Caco-2 (cell line): ENCODE data around the gene LARP7. TPM values are rescaled to one million over a fixed set of nuclear protein-coding genes. Genes with fewer than 3 reads are reported as not detected.
A peak's percentile ranks its signal among the peaks of the same experiment; 100 is the strongest.

ENCODE experiments used
- BruUV-seq: library from RNA; stranded (reverse); fragments of 400-500 nt; replicated peaks from 2 replicates; lab custom pipeline; 2021; lab: Mats Ljungman, UMichigan
- CTCF ChIA-PET: fragments of 300-600 bp; sonication (Branson Sonifier 250); formaldehyde crosslinking; loops from one replicate; lab custom pipeline; 2022; ENCODE audit warnings: antibody characterized with exemption; lab: Charles Lee
- POLR2A ChIA-PET: fragments of 300-600 bp; sonication (Branson Sonifier 250); formaldehyde crosslinking; loops from one replicate; lab custom pipeline; 2022; ENCODE audit warnings: antibody characterized with exemption; lab: Charles Lee
- DNase-seq, 2 experiments: peaks; one replicate each; pipeline versions ENCODE4 v3.0.0 to v3.0.0-alpha.2; 2020 to 2022
- H3K27me3 ChIP-seq: replicated peaks from 2 replicates; pipeline ENCODE4 v1.6.0; 2011; ENCODE audit warnings: low read length; ENCODE audit not compliant: control insufficient read depth, insufficient read depth
- H3K36me3 ChIP-seq: 2 replicates; pipeline ENCODE4 v1.5.1; 2011; ENCODE audit warnings: low read length; ENCODE audit not compliant: control insufficient read depth, insufficient read depth
- H3K4me1 ChIP-seq: fragments of 250-450 bp; sonication (Bioruptor Pico); 2 replicates; pipeline ENCODE4 v1.5.1; 2020; ENCODE audit warnings: mild to moderate bottlenecking
- H3K4me3 ChIP-seq: 2 replicates; pipeline ENCODE4 v1.5.1; 2011; ENCODE audit warnings: low read depth, mild to moderate bottlenecking, control low read depth, low read length
- H3K9me3 ChIP-seq: fragments of 250-450 bp; sonication (Bioruptor Pico); 2 replicates; pipeline ENCODE4 v1.5.1; 2020; ENCODE audit warnings: mild to moderate bottlenecking, moderate library complexity
- H3K27ac Mint-ChIP-seq: one replicate; pipeline ENCODE4 v1.8.0; 2022; ENCODE audit warnings: mixed read lengths; ENCODE audit not compliant: unreplicated experiment
- H3K27me3 Mint-ChIP-seq: one replicate; pipeline ENCODE4 v1.8.0; 2022; ENCODE audit warnings: mixed read lengths; ENCODE audit not compliant: insufficient read depth, unreplicated experiment
- H3K36me3 Mint-ChIP-seq: one replicate; pipeline ENCODE4 v1.8.0; 2022; ENCODE audit warnings: mild to moderate bottlenecking, mixed read lengths; ENCODE audit not compliant: insufficient read depth, unreplicated experiment
- H3K4me1 Mint-ChIP-seq: one replicate; pipeline ENCODE4 v1.8.0; 2022; ENCODE audit warnings: low read depth, mixed read lengths; ENCODE audit not compliant: unreplicated experiment
- H3K4me3 Mint-ChIP-seq: one replicate; pipeline ENCODE4 v1.8.0; 2022; ENCODE audit warnings: mild to moderate bottlenecking, moderate library complexity, mixed read lengths; ENCODE audit not compliant: unreplicated experiment
- H3K9me3 Mint-ChIP-seq: one replicate; pipeline ENCODE4 v1.8.0; 2022; ENCODE audit warnings: mixed read lengths; ENCODE audit not compliant: unreplicated experiment
- CTCF ChIP-seq, 2 experiments: fragments of 200-600 bp in 1 of 2; IDR thresholded peaks; 1 replicate in 1 of 2; 2 replicates in 1 of 2; pipeline versions ENCODE4 v1.5.1 to v1.8.0; 2011 to 2022; ENCODE audit warnings: antibody characterized with exemption in 1 of 2, control low read depth in 1 of 2, inconsistent platforms in 1 of 2, low read depth in 1 of 2, low read length in 1 of 2, mild to moderate bottlenecking in 1 of 2, moderate library complexity in 1 of 2; ENCODE audit not compliant: insufficient read depth in 1 of 2, severe bottlenecking in 1 of 2, unreplicated experiment in 1 of 2
- intact Hi-C: fragments of 100-400 bp; cut with micrococcal nuclease; formaldehyde crosslinking; loops from one replicate; pipeline ENCODE4 v1.10.0; 2022; ENCODE audit not compliant: unreplicated experiment
- microRNA-seq: library from miRNA; unstranded; fragments of <30 nt; microRNA quantifications from one replicate; pipeline ENCODE4 v1.2.0, GENCODE V29; 2022
- total RNA-seq: library from RNA; stranded (reverse); gene quantifications from 2 replicates; pipeline ENCODE4 v1.2.3, GENCODE V29; 2022

LARP7 gene
- total RNA-seq, 1 experiment from 2014 or later = 38.0 TPM

- Mint-ChIP-seq H3K4me3 (peak overlapping the region; percentile 73), H3K9me3 (no peaks in the 10 kb centered on the region), H3K27me3 (peaks cover 24% of the 10 kb centered on the region), H3K4me1 (peaks cover 12% of the 10 kb centered on the region), H3K36me3 (no peaks in the 10 kb centered on the region), H3K27ac (no peak overlapping the region)
- no peak overlapping the region for H3K4me3 ChIP-seq
- no peaks in the 10 kb centered on the region for H3K9me3 ChIP-seq
- intact Hi-C loops = no loop called here
- ChIA-PET POLR2A (no interaction called here), CTCF (no interaction called here)
- TF ChIP-seq CTCF (IDR thresholded peaks at IDR 0.05; ENCODE audit: insufficient read depth in 1 of 2, low read depth in 1 of 2, low read length in 1 of 2, severe bottlenecking in 1 of 2, unreplicated experiment in 1 of 2) = no peak
- no peaks in the 10 kb centered on the region for H3K4me1 ChIP-seq
- no TSS peak for BruUV-seq
- peaks cover 2% of the 10 kb centered on the region; the same call in 1 of the 2 replicates for H3K27me3 ChIP-seq
- no peak for DNase-seq
- no peaks in the 10 kb centered on the region for H3K36me3 ChIP-seq
Observed at GRCh38 chr4:112706840-112707207, 69.9 kb downstream of the LARP7 start.

Small RNA genes within 50 kb of the gene (microRNA-seq; reads per million reads assigned to microRNA genes)
- gene MIR302A = 786 reads per million, percentile 86 among the genes with 10 or more reads in this experiment
- 753 reads per million, percentile 86 among the genes with 10 or more reads in this experiment for gene MIR302B
- gene MIR302C = 168 reads per million, percentile 75 among the genes with 10 or more reads in this experiment
- 430 reads per million, percentile 81 among the genes with 10 or more reads in this experiment for gene MIR302D
- gene MIR367 = not detected

Other genes with a start within 250 kb of the LARP7 start
- gene NEUROG2, start 121.0 kb upstream of the LARP7 start, total RNA-seq = not detected in 2 replicates
- gene ZGRF1, start 234 bp upstream of the LARP7 start, total RNA-seq = 14.7 and 15.7 TPM in 2 replicates